HTR-8/SVneo (cell line): ENCODE measurements around the gene IFIT2.
"Not testable (repeated sequence)": the region's sequence is repeated elsewhere in the genome, so short reads cannot be mapped to it uniquely, and the experiment has no call there.

Experiments
- DNase-seq: peaks from one replicate; pipeline ENCODE4 v3.0.0; 2011; ENCODE audit warnings: low spot score, mixed read lengths; ENCODE audit not compliant: insufficient read length
- FAIRE-seq: peaks from 2 replicates; lab custom pipeline; 2011; peaks lifted over from hg19 to GRCh38; lab: Jason Lieb, UNC

IFIT2 gene

GRCh38 chr10:89335226-89335625 is 33.4 kb downstream of the IFIT2 start:
- DNase-seq (no peak), FAIRE-seq (no peak)

GRCh38 chr10:89336241-89336640 is 34.4 kb downstream of the IFIT2 start:
- DNase-seq (no peak), FAIRE-seq (no peak)

- DNase-seq (peak; percentile 31), FAIRE-seq (peak; percentile 40)
Measured at GRCh38 chr10:89337484-89337883, 35.6 kb downstream of the IFIT2 start.

GRCh38 chr10:89338713-89339112 is 36.9 kb downstream of the IFIT2 start:
- DNase-seq (no peak), FAIRE-seq (no peak)

GRCh38 chr10:89339875-89340274 is 38.0 kb downstream of the IFIT2 start:
- no peak for FAIRE-seq

GRCh38 chr10:89341649-89342048 is 39.8 kb downstream of the IFIT2 start:
- no peak for DNase-seq
- FAIRE-seq = no peak

More at GRCh38 chr10:89339875-89340274, 38.0 kb downstream of the IFIT2 start:
- DNase-seq = no peak

GRCh38 chr10:89342206-89342958 is 40.5 kb downstream of the IFIT2 start:
- DNase-seq (peak; percentile 81), FAIRE-seq (peak; percentile 88)

GRCh38 chr10:89343089-89343767 is 41.4 kb downstream of the IFIT2 start:
- no peak for DNase-seq
- FAIRE-seq = no peak

GRCh38 chr10:89344156-89344555 is 42.3 kb downstream of the IFIT2 start:
- no peak for FAIRE-seq
- DNase-seq = no peak

- DNase-seq (no peak), FAIRE-seq (no peak)
Measured at GRCh38 chr10:89345367-89346000, 43.6 kb downstream of the IFIT2 start.

- DNase-seq (no peak), FAIRE-seq (no peak)
Measured at GRCh38 chr10:89346405-89347254, 44.8 kb downstream of the IFIT2 start.

- FAIRE-seq = no peak
- no peak for DNase-seq
Measured at GRCh38 chr10:89347701-89348457, 46.0 kb downstream of the IFIT2 start.

- DNase-seq = no peak
- FAIRE-seq = no peak
Measured at GRCh38 chr10:89348481-89348880, 46.6 kb downstream of the IFIT2 start.

- FAIRE-seq = no peak
Measured at GRCh38 chr10:89348975-89349374, 47.1 kb downstream of the IFIT2 start.

GRCh38 chr10:89350631-89351315 is 48.9 kb downstream of the IFIT2 start:
- DNase-seq, FAIRE-seq: not testable (repeated sequence)

More at GRCh38 chr10:89348975-89349374, 47.1 kb downstream of the IFIT2 start:
- no peak for DNase-seq

- no peak for FAIRE-seq
- DNase-seq = no peak
Measured at GRCh38 chr10:89351412-89351779, 49.5 kb downstream of the IFIT2 start.

- FAIRE-seq = peak; percentile 69
Measured at GRCh38 chr10:89351780-89352597, 50.1 kb downstream of the IFIT2 start.

GRCh38 chr10:89352802-89353201 is 51.0 kb downstream of the IFIT2 start:
- no peak for DNase-seq
- no peak for FAIRE-seq

More at GRCh38 chr10:89351780-89352597, 50.1 kb downstream of the IFIT2 start:
- DNase-seq = peak; percentile 56
